Measurements from ENCODE around the gene ARG1.
"Not testable (repeated sequence)": the region's sequence is repeated elsewhere in the genome, so short reads cannot be mapped to it uniquely, and the experiment has no call there.

ARG1 gene

GRCh38 chr6:131572686-131573415 is at the start of gene ARG1:
Gene ARG1, plus strand, starts transcription at chr6:131573226. Its CDS starts 57 bp downstream, at chr6:131573283.
- no peak for DNase-seq
- intact Hi-C loops (cut with DNase I), result no loop called here

DNA sequence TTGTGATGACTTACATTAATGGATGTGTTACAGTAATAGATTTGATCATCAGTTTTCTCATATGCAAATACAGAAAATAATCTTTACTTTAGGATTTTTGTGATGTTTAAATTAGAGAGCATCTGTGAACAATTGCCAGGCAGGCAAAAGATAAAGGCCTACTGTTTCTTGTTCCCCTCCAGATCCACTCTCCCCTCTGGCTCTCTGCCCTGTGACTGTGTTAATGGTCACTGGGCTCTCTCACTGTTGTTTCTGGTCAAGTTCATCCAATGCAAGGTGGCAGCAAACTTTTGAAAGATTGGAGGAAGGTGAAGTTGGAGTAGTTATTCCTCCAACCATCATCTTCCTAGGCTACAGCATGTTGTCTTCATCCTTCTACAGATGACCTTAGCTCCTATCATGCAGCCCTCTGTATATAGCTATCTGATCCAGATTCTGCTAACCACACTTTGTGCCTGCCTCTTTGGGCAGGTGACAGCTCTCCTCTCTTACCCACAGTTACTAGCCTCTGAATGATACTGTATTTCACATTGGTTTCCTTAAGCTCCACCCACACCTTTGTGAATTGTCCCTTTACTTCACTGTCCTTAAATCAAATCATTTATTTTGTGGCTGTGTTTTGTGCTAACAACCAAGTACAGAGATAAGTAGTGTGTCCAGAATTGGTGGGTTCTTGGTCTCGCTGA is 48.9 kb upstream of the ARG1 start:
- peak in 11 of 42 donors; percentile 9 to 52 (median 34) for DNase-seq
- intact Hi-C loops (cut with DNase I), result no loop called here

DNA sequence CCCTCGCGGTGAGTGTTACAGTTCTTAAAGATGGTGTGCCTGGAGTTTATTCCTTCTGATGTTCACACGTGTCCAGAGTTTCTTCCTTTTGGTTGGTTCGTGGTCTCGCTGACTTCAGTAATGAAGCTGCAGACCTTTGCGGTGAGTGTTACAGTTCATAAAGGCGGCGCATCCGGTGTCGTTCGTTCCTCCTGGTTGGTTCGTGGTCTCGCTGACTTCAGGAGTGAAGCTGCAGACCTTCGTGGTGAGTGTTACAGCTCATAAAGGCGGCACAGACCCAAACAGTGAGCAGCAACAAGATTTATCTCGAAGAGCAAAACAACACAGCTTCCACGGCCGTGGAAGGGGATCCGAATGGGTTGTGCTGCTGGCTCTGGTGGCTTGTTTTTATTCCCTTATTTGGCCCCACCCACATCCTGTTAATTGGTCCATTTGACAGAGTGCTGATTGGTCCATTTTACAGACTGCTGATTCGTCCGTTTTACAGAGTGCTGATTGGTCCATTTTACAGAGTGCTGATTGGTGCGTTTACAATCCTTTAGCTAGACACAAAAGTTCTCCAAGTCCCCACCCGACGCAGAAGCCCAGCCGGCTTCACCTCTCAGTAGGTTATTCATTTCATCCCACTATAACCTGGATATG is 48.2 kb upstream of the ARG1 start:
- DNase-seq, result no peak
- intact Hi-C loops (cut with DNase I), result no loop called here

- intact Hi-C loops (cut with DNase I), result loop anchor here (10.0 kb wide), 1 partner anchor 346 kb away; no protein-coding TSS in a partner anchor
These were observed 42.1 kb upstream of the ARG1 start for GRCh38 chr6:131530936-131531335.

DNA sequence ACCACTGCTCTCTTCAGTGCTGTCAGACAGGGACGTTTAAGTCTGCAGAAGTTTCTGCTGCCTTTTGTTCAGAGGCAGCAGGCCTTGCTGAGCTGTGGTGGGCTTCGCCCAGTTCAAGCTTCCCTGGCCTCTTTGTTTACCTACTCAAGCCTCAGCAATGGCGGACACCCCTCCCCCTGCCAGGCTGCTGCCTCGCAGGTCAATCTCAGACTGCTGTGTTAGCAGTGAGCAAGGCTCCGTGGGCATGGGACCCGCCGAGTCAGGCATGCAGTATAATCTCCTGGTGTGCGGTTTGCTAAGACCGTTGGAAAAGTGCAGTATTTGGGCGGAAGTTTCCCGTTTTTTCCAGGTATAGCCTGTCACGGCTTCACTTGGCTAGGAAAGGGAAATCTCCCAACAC is 41.3 kb upstream of the ARG1 start:
- intact Hi-C loops (cut with DNase I), result loop anchor here (10.0 kb wide), 1 partner anchor 347 kb away; no protein-coding TSS in a partner anchor
- DNase-seq, result not testable (repeated sequence)

More at GRCh38 chr6:131530936-131531335, 42.1 kb upstream of the ARG1 start:
- not testable (repeated sequence) for DNase-seq

DNA sequence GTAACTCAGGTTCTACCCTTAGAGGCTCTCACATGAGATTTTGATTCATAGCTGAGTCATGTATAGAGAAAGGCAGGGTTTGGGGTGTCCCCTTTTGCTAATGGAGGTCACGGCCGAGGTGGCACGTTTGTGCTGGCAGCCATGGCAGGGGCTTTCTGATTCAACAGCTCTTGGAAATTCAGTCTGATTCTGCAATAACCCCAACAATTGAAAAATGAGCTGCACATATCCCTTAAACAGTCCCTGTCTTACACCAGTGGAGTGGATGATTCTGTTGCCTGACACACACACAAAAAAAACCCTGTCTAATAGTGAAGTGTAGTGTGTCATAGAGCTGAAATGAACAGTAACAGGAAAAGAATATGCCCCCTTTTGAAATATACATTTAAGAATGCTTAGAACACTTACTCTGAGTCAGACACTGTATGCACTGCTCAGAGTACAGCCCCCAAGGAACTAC is 40.4 kb upstream of the ARG1 start:
- no peak for DNase-seq
- intact Hi-C loops (cut with DNase I), result loop anchor here (10.0 kb wide), 1 partner anchor 348 kb away; no protein-coding TSS in a partner anchor

GRCh38 chr6:131538615-131539014 is 34.4 kb upstream of the ARG1 start:
- intact Hi-C loops (cut with DNase I), result loop anchor here (10.0 kb wide), 1 partner anchor 354 kb away; no protein-coding TSS in a partner anchor
- not testable (repeated sequence) for DNase-seq

GRCh38 chr6:131545317-131545716 is 27.7 kb upstream of the ARG1 start:
- intact Hi-C loops (cut with DNase I), result no loop called here
- no peak for DNase-seq

DNA sequence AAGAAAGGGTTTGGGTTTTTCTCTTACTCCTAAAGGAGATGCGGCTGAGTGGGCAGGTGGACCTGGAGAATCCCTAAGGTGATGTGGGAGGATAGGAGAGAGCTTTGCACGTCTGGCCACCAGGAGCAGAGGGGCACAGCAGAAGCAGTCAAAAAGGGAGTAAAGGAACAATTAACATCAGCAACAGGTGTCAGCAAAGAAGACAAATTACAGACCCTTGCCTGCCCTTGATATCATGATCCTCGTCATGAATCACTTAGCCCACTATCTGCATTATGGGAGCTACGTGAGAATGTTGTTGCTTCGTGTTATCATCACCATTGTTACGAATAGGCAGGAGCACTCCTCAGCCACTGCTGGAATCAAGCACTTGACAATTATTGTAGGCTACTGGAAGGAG is 25.5 kb upstream of the ARG1 start:
- intact Hi-C loops (cut with DNase I), result no loop called here
- no peak for DNase-seq

- no peak for DNase-seq
- intact Hi-C loops (cut with DNase I), result no loop called here
These were observed 24.6 kb upstream of the ARG1 start for GRCh38 chr6:131548441-131548840.

GRCh38 chr6:131549811-131550210 is 23.2 kb upstream of the ARG1 start:
- DNase-seq, result no peak
- intact Hi-C loops (cut with DNase I), result no loop called here

- intact Hi-C loops (cut with DNase I), result no loop called here
- DNase-seq, result no peak
These were observed 21.1 kb upstream of the ARG1 start for GRCh38 chr6:131551902-131552301.

GRCh38 chr6:131552572-131552971 is 20.5 kb upstream of the ARG1 start:
- no peak for DNase-seq

GRCh38 chr6:131555992-131556391 is 17.0 kb upstream of the ARG1 start:
- no peak for DNase-seq
- intact Hi-C loops (cut with DNase I), result no loop called here

More at GRCh38 chr6:131552572-131552971, 20.5 kb upstream of the ARG1 start:
- intact Hi-C loops (cut with DNase I), result no loop called here

DNA sequence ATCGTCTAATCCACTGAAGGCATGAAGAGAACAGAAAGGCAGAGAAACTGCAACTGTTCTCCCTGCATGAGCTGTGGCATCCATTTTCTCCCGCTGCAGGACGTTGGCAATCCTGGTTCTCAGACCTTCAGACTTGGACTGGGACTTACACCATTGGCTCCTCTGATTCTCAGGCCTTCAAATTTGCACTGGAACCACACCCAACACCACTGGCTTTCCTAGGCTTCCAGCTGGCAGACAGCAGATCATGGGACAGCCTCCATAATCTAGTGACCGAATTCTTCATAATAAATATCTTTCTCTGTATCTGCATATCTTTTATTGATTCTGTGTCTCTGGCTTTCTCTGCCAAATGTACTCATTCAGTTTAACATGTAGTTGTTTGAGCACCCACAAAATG is 14.1 kb upstream of the ARG1 start:
- DNase-seq, result no peak
- intact Hi-C loops (cut with DNase I), result no loop called here

- DNase-seq, result no peak
- intact Hi-C loops (cut with DNase I), result no loop called here
These were observed 10.9 kb upstream of the ARG1 start for GRCh38 chr6:131561925-131562707.

- DNase-seq, result no peak
- intact Hi-C loops (cut with DNase I), result no loop called here
These were observed 8.0 kb upstream of the ARG1 start for GRCh38 chr6:131565056-131565455.

- DNase-seq, result no peak
- intact Hi-C loops (cut with DNase I), result no loop called here
These were observed 4.3 kb upstream of the ARG1 start for GRCh38 chr6:131568726-131569125.

- intact Hi-C loops (cut with DNase I), result no loop called here
- no peak for DNase-seq
These were observed 1.1 kb downstream of the ARG1 start for GRCh38 chr6:131574133-131574532.
